ENCODE measurements around the gene CAPN8. TPM values are rescaled to one million over a fixed set of nuclear protein-coding genes. Genes with fewer than 3 reads are reported as not detected.
A peak's percentile ranks its signal among the peaks of the same experiment; 100 is the strongest.

The CAPN8 gene
- total RNA-seq, 1 experiment from 2014 or later: 0.54 TPM

DNA sequence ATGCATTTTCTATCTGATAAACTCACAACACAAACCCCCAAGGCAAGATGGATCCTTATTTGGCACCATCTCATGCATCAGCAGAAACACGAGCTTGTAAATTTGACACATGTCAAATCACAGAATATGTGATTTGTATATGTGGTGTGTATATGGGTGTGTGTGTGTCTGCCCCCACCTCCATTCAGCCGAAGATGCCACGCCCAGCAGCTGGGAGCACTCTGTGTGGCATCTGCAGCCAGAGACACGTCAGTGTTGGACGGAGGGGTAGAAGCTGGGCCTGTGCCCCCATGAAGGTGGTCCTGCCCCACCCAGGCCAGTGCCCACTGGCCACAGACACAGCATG is 108.4 kb downstream of the CAPN8 start:
- intact Hi-C loops (cut with micrococcal nuclease): no loop called here
- no peaks in the 10 kb centered on the region for H3K27me3 ChIP-seq (ENCODE audit: insufficient read depth, low read length)
- H3K36me3 ChIP-seq (ENCODE audit: control insufficient read depth in 1 of 2, insufficient read depth in 2 of 2, low read length in 2 of 2): no peaks in the 10 kb centered on the region
- no peak for DNase-seq (ENCODE audit: low read depth, low spot score)
- H3K4me2 ChIP-seq (ENCODE audit: low read length): no peak overlapping the region
- H3K27ac ChIP-seq (ENCODE audit: low read depth, low read length): no peak overlapping the region
- ChIA-PET CTCF (interaction anchor here (0.7 to 2.8 kb wide), 22 partner anchors 14 to 467 kb away, joined by 3 to 78 read pairs (median 6); partner anchors contain the start of gene CAPN8), POLR2A (no interaction called here), RAD21 (ENCODE audit: low non-redundant PET in 1 of 2, low total read pairs in 2 of 2, uncharacterized antibody in 2 of 2, unreplicated experiment in 2 of 2) (interaction anchor here in 1 of 2 experiments (1.1 kb wide), 1 partner anchor 127 kb away, joined by 4 read pairs; no protein-coding TSS in a partner anchor)
- TF ChIP-seq SP1 (IDR thresholded peaks at IDR 0.05; ENCODE audit: low read depth) (no peak), YY1 (IDR thresholded peaks at IDR 0.05; ENCODE audit: extremely low read depth, insufficient replicate concordance, low read depth, low read length) (no peak), SRF (IDR thresholded peaks at IDR 0.05; ENCODE audit: low read depth) (no peak), ELF1 (IDR thresholded peaks at IDR 0.05; ENCODE audit: borderline replicate concordance, low read depth) (no peak), RAD21 (IDR thresholded peaks at IDR 0.05; ENCODE audit: low read depth) (no peak), ZNF274 (IDR thresholded peaks at IDR 0.05; ENCODE audit: low read depth, low read length) (no peak), EZH2phosphoT487 (IDR thresholded peaks at IDR 0.05; ENCODE audit: borderline replicate concordance) (no peak), CTCF (IDR thresholded peaks at IDR 0.05 in 2 of 3, conservative IDR thresholded peaks at IDR 0.05 in 1 of 3; ENCODE audit: borderline replicate concordance in 1 of 3, insufficient read depth in 1 of 3, low read depth in 2 of 3, low read length in 2 of 3) (no peak; a peak in 1 of 6 replicates), JUND (IDR thresholded peaks at IDR 0.05) (no peak), SIN3A (IDR thresholded peaks at IDR 0.05; ENCODE audit: low read depth) (no peak), CEBPB (IDR thresholded peaks at IDR 0.05; ENCODE audit: low read depth) (no peak), ZFX (IDR thresholded peaks at IDR 0.05) (no peak), TCF7L2 (IDR thresholded peaks at IDR 0.05; ENCODE audit: borderline replicate concordance, extremely low read depth, insufficient read depth, insufficient read length) (no peak), POLR2A (IDR thresholded peaks at IDR 0.05; ENCODE audit: borderline replicate concordance, extremely low read depth, insufficient read depth, insufficient read length) (no peak), FOSL1 (IDR thresholded peaks at IDR 0.05; ENCODE audit: low read depth) (no peak)
- TF ChIP-seq, protein P1, sequence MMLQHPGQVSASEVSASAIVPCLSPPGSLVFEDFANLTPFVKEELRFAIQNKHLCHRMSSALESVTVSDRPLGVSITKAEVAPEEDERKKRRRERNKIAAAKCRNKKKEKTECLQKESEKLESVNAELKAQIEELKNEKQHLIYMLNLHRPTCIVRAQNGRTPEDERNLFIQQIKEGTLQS (IDR thresholded peaks at IDR 0.05): no peak
- TF ChIP-seq, protein P2, sequence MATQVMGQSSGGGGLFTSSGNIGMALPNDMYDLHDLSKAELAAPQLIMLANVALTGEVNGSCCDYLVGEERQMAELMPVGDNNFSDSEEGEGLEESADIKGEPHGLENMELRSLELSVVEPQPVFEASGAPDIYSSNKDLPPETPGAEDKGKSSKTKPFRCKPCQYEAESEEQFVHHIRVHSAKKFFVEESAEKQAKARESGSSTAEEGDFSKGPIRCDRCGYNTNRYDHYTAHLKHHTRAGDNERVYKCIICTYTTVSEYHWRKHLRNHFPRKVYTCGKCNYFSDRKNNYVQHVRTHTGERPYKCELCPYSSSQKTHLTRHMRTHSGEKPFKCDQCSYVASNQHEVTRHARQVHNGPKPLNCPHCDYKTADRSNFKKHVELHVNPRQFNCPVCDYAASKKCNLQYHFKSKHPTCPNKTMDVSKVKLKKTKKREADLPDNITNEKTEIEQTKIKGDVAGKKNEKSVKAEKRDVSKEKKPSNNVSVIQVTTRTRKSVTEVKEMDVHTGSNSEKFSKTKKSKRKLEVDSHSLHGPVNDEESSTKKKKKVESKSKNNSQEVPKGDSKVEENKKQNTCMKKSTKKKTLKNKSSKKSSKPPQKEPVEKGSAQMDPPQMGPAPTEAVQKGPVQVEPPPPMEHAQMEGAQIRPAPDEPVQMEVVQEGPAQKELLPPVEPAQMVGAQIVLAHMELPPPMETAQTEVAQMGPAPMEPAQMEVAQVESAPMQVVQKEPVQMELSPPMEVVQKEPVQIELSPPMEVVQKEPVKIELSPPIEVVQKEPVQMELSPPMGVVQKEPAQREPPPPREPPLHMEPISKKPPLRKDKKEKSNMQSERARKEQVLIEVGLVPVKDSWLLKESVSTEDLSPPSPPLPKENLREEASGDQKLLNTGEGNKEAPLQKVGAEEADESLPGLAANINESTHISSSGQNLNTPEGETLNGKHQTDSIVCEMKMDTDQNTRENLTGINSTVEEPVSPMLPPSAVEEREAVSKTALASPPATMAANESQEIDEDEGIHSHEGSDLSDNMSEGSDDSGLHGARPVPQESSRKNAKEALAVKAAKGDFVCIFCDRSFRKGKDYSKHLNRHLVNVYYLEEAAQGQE (IDR thresholded peaks at IDR 0.05; ENCODE audit: low read depth): no peak
- TF ChIP-seq, protein P3, sequence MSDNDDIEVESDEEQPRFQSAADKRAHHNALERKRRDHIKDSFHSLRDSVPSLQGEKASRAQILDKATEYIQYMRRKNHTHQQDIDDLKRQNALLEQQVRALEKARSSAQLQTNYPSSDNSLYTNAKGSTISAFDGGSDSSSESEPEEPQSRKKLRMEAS (IDR thresholded peaks at IDR 0.05): no peak
- no peaks in the 10 kb centered on the region for H3K9me2 ChIP-seq (ENCODE audit: insufficient read depth)
- H2AFZ ChIP-seq (ENCODE audit: low read depth, low read length, poor library complexity, severe bottlenecking): no peak overlapping the region
- H4K20me1 ChIP-seq (ENCODE audit: insufficient read depth): no peaks in the 10 kb centered on the region
- no peaks in the 10 kb centered on the region for H3K79me2 ChIP-seq (ENCODE audit: insufficient read depth, low read length)
- H3K9me3 ChIP-seq (ENCODE audit: control insufficient read depth in 1 of 2, insufficient read depth in 1 of 2, low read depth in 1 of 2, low read length in 2 of 2): no peaks in the 10 kb centered on the region
- no peaks in the 10 kb centered on the region for H3K4me1 ChIP-seq (ENCODE audit: control insufficient read depth in 1 of 2, insufficient read depth in 2 of 2, low read length in 2 of 2)
- no TSS peak for BruUV-seq (replicated peaks)
- peak; percentile 41 for ATAC-seq
- no peak overlapping the region for H3K4me3 ChIP-seq (replicated peaks in 1 of 2; ENCODE audit: low read depth in 1 of 2, low read length in 2 of 2)
- no peak overlapping the region for H3K9ac ChIP-seq (ENCODE audit: low read length)
